H9 (cell line): ENCODE results near the gene GRID2. TPM values are rescaled to one million over a fixed set of nuclear protein-coding genes. Genes with fewer than 3 reads are reported as not detected.

ENCODE experiments used
- DNase-seq: peaks from one replicate; pipeline ENCODE4 v3.0.0-alpha.2; 2017
- H2AFZ ChIP-seq: one replicate; pipeline ENCODE4 v1.6.1; 2013; ENCODE audit warnings: mild to moderate bottlenecking, low read length, control low read depth, moderate library complexity
- H2AK5ac ChIP-seq: 2 replicates; pipeline ENCODE4 v1.6.1; 2013; ENCODE audit warnings: low read length, control low read depth, mixed read lengths; ENCODE audit not compliant: insufficient read length
- H2BK120ac ChIP-seq: one replicate; pipeline ENCODE4 v1.6.1; 2013; ENCODE audit warnings: low read depth, mild to moderate bottlenecking, low read length, control low read depth, inconsistent platforms; ENCODE audit not compliant: poor library complexity, severe bottlenecking
- H2BK12ac ChIP-seq: 2 replicates; pipeline ENCODE4 v1.6.1; 2013; ENCODE audit warnings: low read length, control low read depth, mixed read lengths, low read depth; ENCODE audit not compliant: insufficient read length
- H2BK15ac ChIP-seq: 2 replicates; pipeline ENCODE4 v1.6.1; 2013; ENCODE audit warnings: low read depth, low read length, control low read depth
- H2BK20ac ChIP-seq: one replicate; pipeline ENCODE4 v1.6.1; 2013; ENCODE audit warnings: low read depth, mild to moderate bottlenecking, low read length, control low read depth, inconsistent platforms; ENCODE audit not compliant: poor library complexity, severe bottlenecking
- H2BK5ac ChIP-seq: 2 replicates; pipeline ENCODE4 v1.6.1; 2013; ENCODE audit warnings: low read length, control low read depth, mixed read lengths; ENCODE audit not compliant: insufficient read length
- H3K14ac ChIP-seq: 2 replicates; pipeline ENCODE4 v1.6.1; 2013; ENCODE audit warnings: low read length, control low read depth; ENCODE audit not compliant: insufficient read depth
- H3K18ac ChIP-seq: 2 replicates; pipeline ENCODE4 v1.6.1; 2013; ENCODE audit warnings: low read depth, mild to moderate bottlenecking, mixed read lengths, low read length, control low read depth; ENCODE audit not compliant: insufficient read length
- H3K23ac ChIP-seq: 2 replicates; pipeline ENCODE4 v1.6.1; 2013; ENCODE audit warnings: low read length, control low read depth, mixed read lengths, low read depth; ENCODE audit not compliant: insufficient read length
- H3K23me2 ChIP-seq: 2 replicates; pipeline ENCODE4 v1.6.1; 2013; ENCODE audit warnings: low read depth, mild to moderate bottlenecking, mixed read lengths, low read length, control low read depth; ENCODE audit not compliant: insufficient read length, poor library complexity, severe bottlenecking
- H3K27ac ChIP-seq: 2 replicates; pipeline ENCODE4 v1.5.1; 2013; ENCODE audit warnings: low read length, control low read depth, mixed read lengths, low read depth; ENCODE audit not compliant: insufficient read length
- H3K27me3 ChIP-seq: 2 replicates; pipeline ENCODE4 v1.6.1; 2013; ENCODE audit warnings: low read length, control low read depth, inconsistent platforms; ENCODE audit not compliant: insufficient read depth
- H3K4ac ChIP-seq: 2 replicates; pipeline ENCODE4 v1.6.1; 2013; ENCODE audit warnings: low read depth, mild to moderate bottlenecking, control low read depth, inconsistent platforms, low read length, moderate library complexity
- H3K4me1 ChIP-seq: 2 replicates; pipeline ENCODE4 v1.6.1; 2013; ENCODE audit warnings: low read length, control low read depth, inconsistent platforms; ENCODE audit not compliant: insufficient read depth
- H3K4me2 ChIP-seq: 2 replicates; pipeline ENCODE4 v1.6.1; 2013; ENCODE audit warnings: low read length, control low read depth, mixed read lengths; ENCODE audit not compliant: insufficient read length, insufficient read depth
- H3K56ac ChIP-seq: 2 replicates; pipeline ENCODE4 v1.6.1; 2013; ENCODE audit warnings: low read depth, mild to moderate bottlenecking, mixed read lengths, low read length, control low read depth; ENCODE audit not compliant: insufficient read length
- H3K79me1 ChIP-seq: 2 replicates; pipeline ENCODE4 v1.6.1; 2013; ENCODE audit warnings: low read depth, mild to moderate bottlenecking, moderate library complexity, low read length, control low read depth, inconsistent platforms; ENCODE audit not compliant: insufficient read depth, poor library complexity, severe bottlenecking
- H3K79me2 ChIP-seq: 2 replicates; pipeline ENCODE4 v1.6.1; 2013; ENCODE audit warnings: low read length, control low read depth, inconsistent platforms; ENCODE audit not compliant: insufficient read depth
- H3K9ac ChIP-seq: 2 replicates; pipeline ENCODE4 v1.6.1; 2013; ENCODE audit warnings: low read length, control low read depth, mixed read lengths; ENCODE audit not compliant: insufficient read length; ENCODE audit errors: extremely low read depth
- H3K9me3 ChIP-seq: one replicate; pipeline ENCODE4 v1.6.1; 2013; ENCODE audit warnings: low read depth, low read length, inconsistent platforms; ENCODE audit not compliant: control insufficient read depth
- H3T11ph ChIP-seq: one replicate; pipeline ENCODE4 v1.6.1; 2013; ENCODE audit warnings: mild to moderate bottlenecking, low read length, control low read depth, inconsistent platforms
- H4K20me1 ChIP-seq: one replicate; pipeline ENCODE4 v1.6.1; 2013; ENCODE audit not compliant: control insufficient read depth, insufficient read length, insufficient read depth
- H4K5ac ChIP-seq: 2 replicates; pipeline ENCODE4 v1.6.1; 2013; ENCODE audit warnings: low read depth, mild to moderate bottlenecking, mixed read lengths, low read length, control low read depth; ENCODE audit not compliant: insufficient read length
- H4K8ac ChIP-seq: replicated peaks from 2 replicates; pipeline ENCODE4 v1.6.1; 2013; ENCODE audit warnings: low read length, control low read depth, mixed read lengths, low read depth; ENCODE audit not compliant: insufficient read length
- H4K91ac ChIP-seq: 2 replicates; pipeline ENCODE4 v1.6.1; 2013; ENCODE audit warnings: low read depth, mild to moderate bottlenecking, moderate library complexity, mixed read lengths, low read length, control low read depth; ENCODE audit not compliant: insufficient read length
- H3K27ac Mint-ChIP-seq, 3 experiments: 2 replicates in 2 of 3; 3 replicates in 1 of 3; pipeline ENCODE4 v1.8.0; 2020 to 2021; ENCODE audit warnings: mixed read lengths in 3 of 3, mild to moderate bottlenecking in 1 of 3, moderate library complexity in 1 of 3
- H3K27me3 Mint-ChIP-seq: 2 replicates; pipeline ENCODE4 v1.8.0; 2021; ENCODE audit warnings: low read depth, mild to moderate bottlenecking, moderate library complexity, mixed read lengths
- H3K36me3 Mint-ChIP-seq, 3 experiments: 2 replicates in 2 of 3; 3 replicates in 1 of 3; pipeline ENCODE4 v1.8.0; 2020 to 2021; ENCODE audit warnings: low read depth in 3 of 3, mixed read lengths in 3 of 3; ENCODE audit not compliant: insufficient read depth in 1 of 3
- H3K4me1 Mint-ChIP-seq, 2 experiments: 2 replicates each; pipeline ENCODE4 v1.8.0; 2020; ENCODE audit warnings: mixed read lengths in 2 of 2
- H3K4me3 Mint-ChIP-seq, 2 experiments: 2 replicates in 1 of 2; 3 replicates in 1 of 2; pipeline ENCODE4 v1.8.0; 2020 to 2021; ENCODE audit warnings: mild to moderate bottlenecking in 2 of 2, mixed read lengths in 2 of 2, moderate library complexity in 1 of 2
- H3K9me3 Mint-ChIP-seq, 2 experiments: 2 replicates in 1 of 2; 3 replicates in 1 of 2; pipeline ENCODE4 v1.8.0; 2020; ENCODE audit warnings: mild to moderate bottlenecking in 2 of 2, mixed read lengths in 2 of 2, moderate library complexity in 1 of 2
- total RNA-seq: library from RNA; stranded (reverse); gene quantifications from 2 replicates; pipeline ENCODE4 v1.2.1, GENCODE V29; 2021
- TF ChIP-seq, protein P1 (sequence below): fragments of 200-600 bp; sonication (generic); conservative IDR thresholded peaks from 3 replicates; pipeline ENCODE4 v1.8.0; 2021; ENCODE audit warnings: antibody characterized with exemption, mild to moderate bottlenecking

GRID2 gene
- total RNA-seq, 1 experiment from 2014 or later: 21.8 TPM

- Mint-ChIP-seq H3K27ac (no peak overlapping the region), H3K4me1 (peaks cover 4 to 8% of the 10 kb centered on the region in 2 experiments; a peak in 1 of 4 replicates), H3K36me3 (peaks cover 0 to 5% (median 0%) of the 10 kb centered on the region in 3 experiments; a peak in 3 of 7 replicates), H3K4me3 (no peak overlapping the region), H3K27me3 (no peaks in the 10 kb centered on the region), H3K9me3 (peaks cover 4 to 5% of the 10 kb centered on the region in 2 experiments; a peak in 3 of 5 replicates)
- Histone ChIP-seq H3K27ac (no peak overlapping the region), H2AK5ac (no peak overlapping the region), H4K8ac (no peak overlapping the region), H2BK120ac (no peak overlapping the region), H2AFZ (no peak overlapping the region), H2BK5ac (no peak overlapping the region), H3K79me1 (no peaks in the 10 kb centered on the region), H3K23me2 (no peaks in the 10 kb centered on the region), H3K23ac (no peak overlapping the region), H3T11ph (no peak overlapping the region), H3K4ac (no peak overlapping the region), H4K5ac (no peak overlapping the region), H3K9me3 (no peaks in the 10 kb centered on the region), H4K20me1 (no peaks in the 10 kb centered on the region), H3K9ac (no peak overlapping the region), H4K91ac (no peak overlapping the region), H3K27me3 (no peaks in the 10 kb centered on the region), H2BK20ac (no peak overlapping the region), H2BK15ac (no peak overlapping the region), H3K79me2 (no peaks in the 10 kb centered on the region), H3K56ac (no peak overlapping the region), H3K4me1 (no peaks in the 10 kb centered on the region; the same call in 1 of the 2 replicates), H3K14ac (no peak overlapping the region), H3K18ac (no peak overlapping the region), H3K4me2 (no peak overlapping the region), H2BK12ac (no peak overlapping the region)
- no peak for DNase-seq
- TF ChIP-seq, protein P1, sequence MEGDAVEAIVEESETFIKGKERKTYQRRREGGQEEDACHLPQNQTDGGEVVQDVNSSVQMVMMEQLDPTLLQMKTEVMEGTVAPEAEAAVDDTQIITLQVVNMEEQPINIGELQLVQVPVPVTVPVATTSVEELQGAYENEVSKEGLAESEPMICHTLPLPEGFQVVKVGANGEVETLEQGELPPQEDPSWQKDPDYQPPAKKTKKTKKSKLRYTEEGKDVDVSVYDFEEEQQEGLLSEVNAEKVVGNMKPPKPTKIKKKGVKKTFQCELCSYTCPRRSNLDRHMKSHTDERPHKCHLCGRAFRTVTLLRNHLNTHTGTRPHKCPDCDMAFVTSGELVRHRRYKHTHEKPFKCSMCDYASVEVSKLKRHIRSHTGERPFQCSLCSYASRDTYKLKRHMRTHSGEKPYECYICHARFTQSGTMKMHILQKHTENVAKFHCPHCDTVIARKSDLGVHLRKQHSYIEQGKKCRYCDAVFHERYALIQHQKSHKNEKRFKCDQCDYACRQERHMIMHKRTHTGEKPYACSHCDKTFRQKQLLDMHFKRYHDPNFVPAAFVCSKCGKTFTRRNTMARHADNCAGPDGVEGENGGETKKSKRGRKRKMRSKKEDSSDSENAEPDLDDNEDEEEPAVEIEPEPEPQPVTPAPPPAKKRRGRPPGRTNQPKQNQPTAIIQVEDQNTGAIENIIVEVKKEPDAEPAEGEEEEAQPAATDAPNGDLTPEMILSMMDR: no peak
These were observed 739.0 kb downstream of the GRID2 start for GRCh38 chr4:93042746-93043145.
